Type B pancreatic cell (in vitro differentiated cells): ENCODE measurements around the gene CAPN8. TPM values are rescaled to one million over a fixed set of nuclear protein-coding genes. Genes with fewer than 3 reads are reported as not detected.

Source experiments
- DNase-seq: peaks from one replicate; pipeline ENCODE4 v3.0.0; 2021; ENCODE audit warnings: mixed read lengths; ENCODE audit not compliant: unreplicated experiment; ENCODE audit errors: extremely low spot score
- H3K27ac Mint-ChIP-seq: 2 replicates; pipeline ENCODE4 v1.8.0; 2021; ENCODE audit warnings: mild to moderate bottlenecking, mixed read lengths
- H3K27me3 Mint-ChIP-seq: 2 replicates; pipeline ENCODE4 v1.8.0; 2021; ENCODE audit warnings: mixed read lengths
- H3K36me3 Mint-ChIP-seq: 2 replicates; pipeline ENCODE4 v1.8.0; 2021; ENCODE audit warnings: mixed read lengths
- H3K4me1 Mint-ChIP-seq: one replicate; pipeline ENCODE4 v1.8.0; 2021; ENCODE audit warnings: mixed read lengths; ENCODE audit not compliant: unreplicated experiment
- H3K4me3 Mint-ChIP-seq: 2 replicates; pipeline ENCODE4 v1.8.0; 2021; ENCODE audit warnings: mild to moderate bottlenecking, mixed read lengths
- H3K9me3 Mint-ChIP-seq: 2 replicates; pipeline ENCODE4 v1.8.0; 2021; ENCODE audit warnings: mixed read lengths
- CTCF ChIP-seq: fragments of 200-600 bp; sonication (generic); conservative IDR thresholded peaks from 2 replicates; pipeline ENCODE4 v1.5.0; 2021; ENCODE audit warnings: antibody characterized with exemption, mild to moderate bottlenecking
- total RNA-seq: library from RNA; stranded (reverse); gene quantifications from 2 replicates; pipeline ENCODE4 v1.2.1, GENCODE V29; 2021; ENCODE audit warnings: low replicate concordance

CAPN8 gene
- total RNA-seq, 1 donor from 2014 or later = 2.3 TPM

- no peak overlapping the region for H3K4me3 Mint-ChIP-seq
- no peaks in the 10 kb centered on the region for H3K4me1 Mint-ChIP-seq
- H3K27ac Mint-ChIP-seq = no peak overlapping the region
- H3K9me3 Mint-ChIP-seq = no peaks in the 10 kb centered on the region
- H3K36me3 Mint-ChIP-seq = no peaks in the 10 kb centered on the region
- no peak for DNase-seq
- peaks cover 3% of the 10 kb centered on the region for H3K27me3 Mint-ChIP-seq
- TF ChIP-seq CTCF = no peak
These were observed 3.7 kb upstream of the CAPN8 start for GRCh38 chr1:223669003-223669795.

GRCh38 chr1:223667484-223668182 lies 2.1 kb upstream of the CAPN8 start:
- TF ChIP-seq CTCF = no peak
- no peaks in the 10 kb centered on the region for H3K36me3 Mint-ChIP-seq
- H3K27ac Mint-ChIP-seq = no peak overlapping the region
- DNase-seq = no peak
- no peaks in the 10 kb centered on the region for H3K4me1 Mint-ChIP-seq
- H3K4me3 Mint-ChIP-seq = no peak overlapping the region
- no peaks in the 10 kb centered on the region for H3K9me3 Mint-ChIP-seq
- H3K27me3 Mint-ChIP-seq = peaks cover 3% of the 10 kb centered on the region

GRCh38 chr1:223664106-223664505 lies 1.4 kb downstream of the CAPN8 start:
- DNase-seq = no peak
- no peak for TF ChIP-seq CTCF
- H3K4me3 Mint-ChIP-seq = no peak overlapping the region
- H3K36me3 Mint-ChIP-seq = no peaks in the 10 kb centered on the region
- no peak overlapping the region for H3K27ac Mint-ChIP-seq
- H3K9me3 Mint-ChIP-seq = peaks cover 4% of the 10 kb centered on the region
- H3K27me3 Mint-ChIP-seq = peaks cover 7% of the 10 kb centered on the region
- no peaks in the 10 kb centered on the region for H3K4me1 Mint-ChIP-seq

- Mint-ChIP-seq H3K4me1 (no peaks in the 10 kb centered on the region), H3K27ac (no peak overlapping the region), H3K36me3 (no peaks in the 10 kb centered on the region), H3K27me3 (peaks cover 4% of the 10 kb centered on the region), H3K9me3 (peaks cover 4% of the 10 kb centered on the region), H3K4me3 (no peak overlapping the region)
- no peak for TF ChIP-seq CTCF
- no peak for DNase-seq
These were observed 2.6 kb downstream of the CAPN8 start for GRCh38 chr1:223662943-223663342.

GRCh38 chr1:223659711-223660110 lies 5.8 kb downstream of the CAPN8 start:
- Mint-ChIP-seq H3K36me3 (no peaks in the 10 kb centered on the region), H3K27me3 (peaks cover 4% of the 10 kb centered on the region), H3K9me3 (peaks cover 4% of the 10 kb centered on the region), H3K4me1 (no peaks in the 10 kb centered on the region), H3K27ac (no peak overlapping the region), H3K4me3 (no peak overlapping the region)
- no peak for DNase-seq
- TF ChIP-seq CTCF = no peak
